Loucy (cell line): ENCODE measurements around the gene TNPO3.

ENCODE experiments used
- H2AFZ ChIP-seq: fragments of 200-600 bp; sonication (generic); 2 replicates; pipeline ENCODE4 v1.6.0; 2016; ENCODE audit warnings: antibody characterized with exemption, mild to moderate bottlenecking, low read length, moderate library complexity
- H3F3A ChIP-seq: fragments of 200-600 bp; 2 replicates; pipeline ENCODE4 v1.6.0; 2016; ENCODE audit warnings: antibody characterized with exemption, low read depth, mild to moderate bottlenecking
- H3K27me3 ChIP-seq: fragments of 200-600 bp; sonication (generic); 2 replicates; pipeline ENCODE4 v1.6.1; 2014; ENCODE audit warnings: low read length, mild to moderate bottlenecking; ENCODE audit not compliant: insufficient read depth, poor library complexity, severe bottlenecking
- H3K36me3 ChIP-seq: fragments of 200-600 bp; sonication (generic); 2 replicates; pipeline ENCODE4 v1.6.1; 2016; ENCODE audit warnings: low read length; ENCODE audit not compliant: insufficient read depth
- H3K4me1 ChIP-seq: fragments of 200-600 bp; sonication (generic); 2 replicates; pipeline ENCODE4 v1.5.1; 2014; ENCODE audit warnings: low read length, mild to moderate bottlenecking; ENCODE audit not compliant: insufficient read depth, poor library complexity, severe bottlenecking
- H3K4me2 ChIP-seq: fragments of 200-600 bp; sonication (generic); 2 replicates; pipeline ENCODE4 v1.6.0; 2014; ENCODE audit warnings: antibody characterized with exemption, low read length, low read depth, mild to moderate bottlenecking; ENCODE audit not compliant: poor library complexity, severe bottlenecking
- H3K4me3 ChIP-seq: fragments of 200-600 bp; sonication (generic); 2 replicates; pipeline ENCODE4 v1.5.1; 2014; ENCODE audit warnings: low read length, mild to moderate bottlenecking, mixed read lengths; ENCODE audit not compliant: poor library complexity, severe bottlenecking
- H3K79me2 ChIP-seq: fragments of 200-600 bp; sonication (generic); 2 replicates; pipeline ENCODE4 v1.6.1; 2014; ENCODE audit warnings: low read length; ENCODE audit not compliant: insufficient read depth
- H3K9ac ChIP-seq: fragments of 200-600 bp; sonication (generic); 2 replicates; pipeline ENCODE4 v1.6.0; 2014; ENCODE audit warnings: mild to moderate bottlenecking, low read depth, low read length, moderate library complexity; ENCODE audit not compliant: poor library complexity, severe bottlenecking
- H3K9me2 ChIP-seq: fragments of 200-600 bp; sonication (generic); replicated peaks from 2 replicates; pipeline ENCODE4 v1.6.1; 2016; ENCODE audit warnings: low read depth, low read length, mixed read lengths
- H3K9me3 ChIP-seq: fragments of 200-600 bp; sonication (generic); 2 replicates; pipeline ENCODE4 v1.6.1; 2014; ENCODE audit warnings: mild to moderate bottlenecking, antibody characterized with exemption, low read length, low read depth; ENCODE audit not compliant: insufficient read depth
- H4K20me1 ChIP-seq: fragments of 200-600 bp; sonication (generic); 2 replicates; pipeline ENCODE4 v1.6.0; 2014; ENCODE audit warnings: antibody characterized with exemption, low read length, mild to moderate bottlenecking; ENCODE audit not compliant: insufficient read depth, poor library complexity, severe bottlenecking
- CTCF ChIP-seq: fragments of 200-600 bp; sonication (generic); conservative IDR thresholded peaks from 2 replicates; pipeline ENCODE4 v1.5.1; 2014; ENCODE audit warnings: mild to moderate bottlenecking, antibody characterized with exemption, low read length
- EZH2phosphoT487 ChIP-seq: fragments of 200-600 bp; IDR thresholded peaks from 2 replicates; pipeline ENCODE4 v1.6.1; 2018; ENCODE audit warnings: antibody characterized with exemption, mild to moderate bottlenecking, moderate library complexity, borderline replicate concordance

Gene TNPO3

GRCh38 chr7:129074994-129075393 lies 20.1 kb upstream of the TNPO3 start:
- Histone ChIP-seq H3K9me2 (no peaks in the 10 kb centered on the region), H3K79me2 (no peaks in the 10 kb centered on the region), H3K9ac (no peak overlapping the region), H3F3A (no peaks in the 10 kb centered on the region), H2AFZ (no peak overlapping the region), H3K4me1 (no peaks in the 10 kb centered on the region), H3K27me3 (no peaks in the 10 kb centered on the region), H3K4me3 (no peak overlapping the region), H4K20me1 (no peaks in the 10 kb centered on the region), H3K36me3 (no peaks in the 10 kb centered on the region), H3K4me2 (no peak overlapping the region), H3K9me3 (no peaks in the 10 kb centered on the region)
- TF ChIP-seq CTCF (no peak), EZH2phosphoT487 (no peak)

- Histone ChIP-seq H3F3A (no peaks in the 10 kb centered on the region), H3K9me3 (no peaks in the 10 kb centered on the region), H3K79me2 (no peaks in the 10 kb centered on the region), H3K4me3 (no peak overlapping the region), H3K9me2 (no peaks in the 10 kb centered on the region), H3K4me2 (no peak overlapping the region), H3K36me3 (no peaks in the 10 kb centered on the region), H3K4me1 (peaks cover 5% of the 10 kb centered on the region), H4K20me1 (no peaks in the 10 kb centered on the region), H2AFZ (no peak overlapping the region), H3K9ac (no peak overlapping the region), H3K27me3 (no peaks in the 10 kb centered on the region)
- TF ChIP-seq EZH2phosphoT487 = no peak
- no peak for TF ChIP-seq CTCF
Measured at GRCh38 chr7:129074361-129074871, 19.5 kb upstream of the TNPO3 start.

GRCh38 chr7:129073738-129074137 lies 18.8 kb upstream of the TNPO3 start:
- no peaks in the 10 kb centered on the region for H3K9me2 ChIP-seq
- H3K36me3 ChIP-seq = no peaks in the 10 kb centered on the region
- no peaks in the 10 kb centered on the region for H3K79me2 ChIP-seq
- H3K4me3 ChIP-seq = no peak overlapping the region
- no peaks in the 10 kb centered on the region for H3K27me3 ChIP-seq
- H4K20me1 ChIP-seq = no peaks in the 10 kb centered on the region
- H3K9me3 ChIP-seq = no peaks in the 10 kb centered on the region
- no peak overlapping the region for H3K9ac ChIP-seq
- no peaks in the 10 kb centered on the region for H3F3A ChIP-seq
- peaks cover 12% of the 10 kb centered on the region for H3K4me1 ChIP-seq
- H2AFZ ChIP-seq = no peak overlapping the region
- TF ChIP-seq CTCF (no peak), EZH2phosphoT487 (no peak)
- no peak overlapping the region for H3K4me2 ChIP-seq
